Measurements from ENCODE around the gene HOTAIR. TPM values are rescaled to one million over a fixed set of nuclear protein-coding genes. Genes with fewer than 3 reads are reported as not detected.

Gene HOTAIR
- total and polyA plus RNA-seq, 8 donors: not detected

GRCh38 chr12:53963434-53964314, 11.1 kb downstream of the HOTAIR start:
- Histone ChIP-seq H3K4me3 (no peak overlapping the region), H3K4me1 (peaks cover 8 to 46% (median 33%) of the 10 kb centered on the region in 4 donors), H3K36me3 (no peaks in the 10 kb centered on the region), H3K27ac (no peak overlapping the region), H3K27me3 (peaks cover 80 to 100% (median 100%) of the 10 kb centered on the region in 3 donors), H3K9me3 (peaks cover 0 to 4% (median 0%) of the 10 kb centered on the region in 4 donors)
- TF ChIP-seq EP300 (IDR thresholded peaks at IDR 0.05): no peak
- no peak for TF ChIP-seq POLR2A (IDR thresholded peaks at IDR 0.05)
- no peak for TF ChIP-seq CTCF (IDR thresholded peaks at IDR 0.05)
- no peak for TF ChIP-seq POLR2AphosphoS5 (IDR thresholded peaks at IDR 0.05)
- intact Hi-C loops (cut with DNase I; ENCODE audit: low total_unique reads): no loop called here
- DNase-seq: no peak
- WGBS, 5 donors: 10 to 12% (median 10%) methylated on average over 38 of the region's 38 CpGs

- TF ChIP-seq EP300 (IDR thresholded peaks at IDR 0.05) (no peak), CTCF (IDR thresholded peaks at IDR 0.05) (no peak), POLR2AphosphoS5 (IDR thresholded peaks at IDR 0.05) (no peak), POLR2A (IDR thresholded peaks at IDR 0.05) (no peak)
- 21 to 33% (median 26%) methylated on average over 7 of the region's 7 CpGs for whole genome bisulfite sequencing, 5 donors
- Histone ChIP-seq H3K9me3 (peaks cover 0 to 4% (median 0%) of the 10 kb centered on the region in 4 donors), H3K27ac (no peak overlapping the region), H3K27me3 (peaks cover 79 to 100% (median 100%) of the 10 kb centered on the region in 3 donors), H3K4me1 (peaks cover 8 to 46% (median 33%) of the 10 kb centered on the region in 4 donors), H3K36me3 (no peaks in the 10 kb centered on the region), H3K4me3 (no peak overlapping the region)
- intact Hi-C loops (cut with DNase I; ENCODE audit: low total_unique reads): no loop called here
- no peak for DNase-seq
Observed at GRCh38 chr12:53963005-53963404, 11.7 kb downstream of the HOTAIR start.

GRCh38 chr12:53961025-53961761, 13.6 kb downstream of the HOTAIR start:
- no peak for DNase-seq
- Histone ChIP-seq H3K27ac (no peak overlapping the region), H3K27me3 (peaks cover 82 to 100% (median 100%) of the 10 kb centered on the region in 3 donors), H3K4me1 (peaks cover 4 to 43% (median 27%) of the 10 kb centered on the region in 4 donors), H3K4me3 (no peak overlapping the region), H3K9me3 (peaks cover 0 to 4% (median 0%) of the 10 kb centered on the region in 4 donors), H3K36me3 (no peaks in the 10 kb centered on the region)
- TF ChIP-seq POLR2A (IDR thresholded peaks at IDR 0.05) (no peak), EP300 (IDR thresholded peaks at IDR 0.05) (no peak), CTCF (IDR thresholded peaks at IDR 0.05) (no peak)
- intact Hi-C loops (cut with DNase I; ENCODE audit: low total_unique reads): no loop called here
- WGBS, 5 donors: 0 to 4% (median 3%) methylated on average over 1 to 72 of the region's 72 CpGs

GRCh38 chr12:53960187-53961024, 14.3 kb downstream of the HOTAIR start:
- DNase-seq: no peak
- no peak overlapping the region for H3K4me3 ChIP-seq
- H3K27me3 ChIP-seq: peaks cover 82 to 100% (median 100%) of the 10 kb centered on the region in 3 donors
- no peak for TF ChIP-seq POLR2A (IDR thresholded peaks at IDR 0.05)
- TF ChIP-seq POLR2AphosphoS5 (IDR thresholded peaks at IDR 0.05): no peak
- TF ChIP-seq CTCF (IDR thresholded peaks at IDR 0.05): no peak
- no peak for TF ChIP-seq EP300 (IDR thresholded peaks at IDR 0.05)
- peaks cover 0 to 4% (median 0%) of the 10 kb centered on the region in 4 donors for H3K9me3 ChIP-seq
- H3K36me3 ChIP-seq: no peaks in the 10 kb centered on the region
- intact Hi-C loops (cut with DNase I; ENCODE audit: low total_unique reads): no loop called here
- H3K27ac ChIP-seq: no peak overlapping the region
- peaks cover 0 to 40% (median 21%) of the 10 kb centered on the region in 4 donors for H3K4me1 ChIP-seq
- 11 to 18% (median 12%) methylated on average over 26 to 39 of the region's 39 CpGs for WGBS, 5 donors

Measured in stomach (tissue), 9 donors.